ENCODE measurements around the gene EXOSC5. TPM values are rescaled to one million over a fixed set of nuclear protein-coding genes. Genes with fewer than 3 reads are reported as not detected.

The EXOSC5 gene

DNA sequence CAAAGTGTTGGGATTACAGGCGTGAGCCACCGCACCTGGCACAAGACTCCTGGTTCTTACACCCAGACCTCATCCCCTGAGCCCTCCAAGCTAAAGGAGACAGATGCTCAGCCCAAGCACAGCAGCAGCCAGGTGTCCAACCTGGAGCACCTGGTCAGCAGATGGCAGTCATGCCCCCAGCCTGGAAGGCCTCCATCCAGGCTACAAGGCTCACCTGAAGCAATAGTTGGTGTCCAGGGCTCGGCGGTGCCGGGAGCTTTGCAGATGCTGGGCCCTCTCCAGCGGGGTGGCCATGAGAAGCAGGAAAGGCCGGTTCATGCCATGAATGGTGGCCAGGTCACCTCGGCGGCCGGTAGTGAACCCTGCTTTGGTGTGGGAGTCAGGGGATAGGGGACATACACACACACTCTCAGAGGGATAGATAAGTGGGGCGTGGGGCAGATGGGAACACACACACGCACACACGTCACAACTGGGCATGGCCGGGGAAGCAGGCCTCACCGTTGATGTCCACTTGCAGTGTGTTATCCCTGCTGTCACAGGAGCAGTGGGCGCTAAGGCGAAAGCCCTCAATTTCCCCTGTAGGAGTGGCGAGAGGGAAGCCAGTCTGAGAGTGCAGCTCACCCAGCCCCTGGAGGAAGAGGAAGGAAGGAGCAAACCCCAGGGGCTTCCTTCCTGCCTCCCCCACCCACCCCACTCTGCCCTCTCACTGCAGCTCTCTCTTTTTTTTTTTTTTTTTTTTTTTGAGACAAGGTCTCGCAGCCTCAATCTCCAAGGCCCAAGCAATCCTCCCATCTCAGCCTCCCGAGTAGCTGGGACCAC lies 55.3 kb downstream of the EXOSC5 start:
- H2BK5ac ChIP-seq (ENCODE audit: low read depth, low read length, poor library complexity, severe bottlenecking) = no peak overlapping the region
- H3K4me1 ChIP-seq (ENCODE audit: control insufficient read depth, insufficient read depth, low read depth, low read length) = peaks cover 2% of the 10 kb centered on the region
- H4K91ac ChIP-seq (ENCODE audit: low read length) = peak overlapping the region; percentile 7
- H3K4ac ChIP-seq (ENCODE audit: low read depth in 1 of 2, low read length in 2 of 2) = no peak overlapping the region
- peaks cover 49 to 64% of the 10 kb centered on the region in 2 experiments for H3K36me3 ChIP-seq (ENCODE audit: control insufficient read depth in 1 of 2, insufficient read depth in 2 of 2, low read depth in 1 of 2, low read length in 2 of 2)
- H4K8ac ChIP-seq (ENCODE audit: low read length) = no peak overlapping the region
- H3K14ac ChIP-seq (ENCODE audit: low read length in 2 of 2) = no peak overlapping the region
- H2BK12ac ChIP-seq (ENCODE audit: low read length in 2 of 2) = no peak overlapping the region
- no peak overlapping the region for H2BK15ac ChIP-seq (ENCODE audit: low read depth, poor library complexity, severe bottlenecking)
- 96% methylated on average over 18 of the region's 20 CpGs for WGBS
- no peak overlapping the region for H3K4me2 ChIP-seq (ENCODE audit: low read length, poor library complexity, severe bottlenecking)
- H3K79me1 ChIP-seq (replicated peaks; ENCODE audit: low read length, poor library complexity, severe bottlenecking) = peaks cover 32% of the 10 kb centered on the region
- no peak overlapping the region for H2AFZ ChIP-seq (ENCODE audit: low read depth, low read length)
- H3K27me3 ChIP-seq (ENCODE audit: control insufficient read depth in 1 of 2, insufficient read depth in 1 of 2, low read length in 2 of 2) = no peaks in the 10 kb centered on the region
- H3K4me3 ChIP-seq (ENCODE audit: insufficient read depth in 1 of 2, low read depth in 1 of 2, low read length in 2 of 2) = no peak overlapping the region
- H3K27ac ChIP-seq (ENCODE audit: low read length, poor library complexity, severe bottlenecking) = no peak overlapping the region
- H3K9me3 ChIP-seq (ENCODE audit: control insufficient read depth, low read length) = no peaks in the 10 kb centered on the region
- no peak overlapping the region for H3K23ac ChIP-seq (ENCODE audit: low read length in 2 of 2)
- H3K9ac ChIP-seq (ENCODE audit: low read length) = no peak overlapping the region
- H3K18ac ChIP-seq (ENCODE audit: low read depth in 1 of 2, low read length in 2 of 2) = no peak overlapping the region
- no peak overlapping the region for H2BK120ac ChIP-seq (ENCODE audit: low read depth, low read length)
- H2AK5ac ChIP-seq (ENCODE audit: low read length, severe bottlenecking) = no peak overlapping the region
- no peak for DNase-seq

DNA sequence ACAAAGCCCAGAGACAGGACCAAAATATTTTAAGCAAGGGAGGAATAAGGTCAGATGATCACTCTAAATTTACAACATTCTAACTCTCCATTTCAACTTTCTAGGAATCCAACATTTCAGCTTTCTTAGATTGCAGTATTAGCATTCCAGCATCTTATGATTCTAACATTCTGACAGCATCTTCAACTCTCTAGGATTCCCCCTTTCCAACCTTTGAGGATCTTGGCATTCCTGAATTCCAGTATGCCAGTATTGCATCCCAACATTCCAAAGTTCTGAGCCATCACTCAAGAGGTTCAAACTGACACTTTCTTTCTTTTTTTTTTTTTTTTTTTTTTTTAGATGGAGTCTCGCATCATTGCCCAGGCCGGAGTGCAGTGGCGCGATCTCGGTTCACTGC lies 57.2 kb downstream of the EXOSC5 start:
- Histone ChIP-seq H3K18ac (ENCODE audit: low read depth in 1 of 2, low read length in 2 of 2) (no peak overlapping the region), H4K91ac (ENCODE audit: low read length) (no peak overlapping the region), H2AFZ (ENCODE audit: low read depth, low read length) (no peak overlapping the region), H3K27ac (ENCODE audit: low read length, poor library complexity, severe bottlenecking) (no peak overlapping the region), H3K9me3 (ENCODE audit: control insufficient read depth, low read length) (no peaks in the 10 kb centered on the region), H3K9ac (ENCODE audit: low read length) (no peak overlapping the region), H3K4ac (ENCODE audit: low read depth in 1 of 2, low read length in 2 of 2) (no peak overlapping the region), H2BK120ac (ENCODE audit: low read depth, low read length) (no peak overlapping the region), H2BK5ac (ENCODE audit: low read depth, low read length, poor library complexity, severe bottlenecking) (no peak overlapping the region), H3K23ac (ENCODE audit: low read length in 2 of 2) (no peak overlapping the region), H4K8ac (ENCODE audit: low read length) (no peak overlapping the region), H3K4me2 (ENCODE audit: low read length, poor library complexity, severe bottlenecking) (no peak overlapping the region), H2BK12ac (ENCODE audit: low read length in 2 of 2) (no peak overlapping the region), H3K4me1 (ENCODE audit: control insufficient read depth, insufficient read depth, low read depth, low read length) (peaks cover 2% of the 10 kb centered on the region), H3K27me3 (ENCODE audit: control insufficient read depth in 1 of 2, insufficient read depth in 1 of 2, low read length in 2 of 2) (no peaks in the 10 kb centered on the region), H3K4me3 (ENCODE audit: insufficient read depth in 1 of 2, low read depth in 1 of 2, low read length in 2 of 2) (no peak overlapping the region), H3K79me1 (replicated peaks; ENCODE audit: low read length, poor library complexity, severe bottlenecking) (peaks cover 31% of the 10 kb centered on the region), H2BK15ac (ENCODE audit: low read depth, poor library complexity, severe bottlenecking) (no peak overlapping the region), H3K14ac (ENCODE audit: low read length in 2 of 2) (no peak overlapping the region), H3K36me3 (ENCODE audit: control insufficient read depth in 1 of 2, insufficient read depth in 2 of 2, low read depth in 1 of 2, low read length in 2 of 2) (peaks cover 46 to 72% of the 10 kb centered on the region in 2 experiments), H2AK5ac (ENCODE audit: low read length, severe bottlenecking) (no peak overlapping the region)
- peak; percentile 54 for DNase-seq
- 79% methylated on average over 5 of the region's 5 CpGs for WGBS

Small RNA genes within 50 kb of the gene (small RNA-seq; reads per million reads assigned to genes)
- gene RF00017 (ENCODE audit: low read depth) = not detected
